ENCODE data around the gene LOXL3. TPM values are rescaled to one million over a fixed set of nuclear protein-coding genes. Genes with fewer than 3 reads are reported as not detected.

LOXL3 gene
- total RNA-seq, 1 experiment from 2014 or later, result 4.1 TPM

GRCh38 chr2:74587664-74588277 lies 34.0 kb upstream of the LOXL3 start:
- Histone ChIP-seq H3K4me1 (ENCODE audit: control insufficient read depth in 1 of 2, insufficient read depth in 2 of 2, low read length in 2 of 2) (peaks cover 12 to 15% of the 10 kb centered on the region in 2 experiments), H2AFZ (ENCODE audit: low read depth, low read length, poor library complexity, severe bottlenecking) (no peak overlapping the region), H4K20me1 (ENCODE audit: insufficient read depth) (no peaks in the 10 kb centered on the region), H3K4me3 (replicated peaks in 1 of 2; ENCODE audit: low read depth in 1 of 2, low read length in 2 of 2) (no peak overlapping the region), H3K36me3 (ENCODE audit: control insufficient read depth in 1 of 2, insufficient read depth in 2 of 2, low read length in 2 of 2) (no peaks in the 10 kb centered on the region), H3K9me2 (ENCODE audit: insufficient read depth) (no peaks in the 10 kb centered on the region), H3K27me3 (ENCODE audit: insufficient read depth, low read length) (no peaks in the 10 kb centered on the region), H3K9ac (ENCODE audit: low read length) (no peak overlapping the region), H3K79me2 (ENCODE audit: insufficient read depth, low read length) (no peaks in the 10 kb centered on the region), H3K27ac (ENCODE audit: low read depth, low read length) (no peak overlapping the region), H3K9me3 (ENCODE audit: control insufficient read depth in 1 of 2, insufficient read depth in 1 of 2, low read depth in 1 of 2, low read length in 2 of 2) (no peaks in the 10 kb centered on the region), H3K4me2 (ENCODE audit: low read length) (no peak overlapping the region)
- POLR2A ChIA-PET, result no interaction called here
- intact Hi-C loops (cut with micrococcal nuclease), result loop anchor here (1.0 kb wide), 1 partner anchor 104 kb away; the partner anchor contains the start of gene TTC31
- CTCF ChIA-PET, result interaction anchor here (0.8 to 1.8 kb wide), 3 partner anchors 44 to 196 kb away, joined by 3 to 4 read pairs (median 3); no protein-coding TSS in a partner anchor
- DNase-seq (ENCODE audit: low read depth, low spot score) (peak; percentile 8), ATAC-seq (peak; percentile 72)
- no TSS peak for BruUV-seq (replicated peaks)
- RAD21 ChIA-PET (ENCODE audit: low non-redundant PET in 1 of 2, low total read pairs in 2 of 2, uncharacterized antibody in 2 of 2, unreplicated experiment in 2 of 2), result interaction anchor here in 1 of 2 experiments (1.3 kb wide), 1 partner anchor 105 kb away, joined by 3 read pairs; the partner anchor contains the start of genes CCDC142 and TTC31
- TF ChIP-seq EZH2 (IDR thresholded peaks at IDR 0.05), result no peak
- TF ChIP-seq POLR2AphosphoS5 (IDR thresholded peaks at IDR 0.05; ENCODE audit: low read depth, low read length), result no peak
- no peak for TF ChIP-seq CEBPB (IDR thresholded peaks at IDR 0.05; ENCODE audit: low read depth)
- peak; percentile 65 for TF ChIP-seq RAD21 (IDR thresholded peaks at IDR 0.05; ENCODE audit: low read depth)
- TF ChIP-seq JUND (IDR thresholded peaks at IDR 0.05), result no peak
- TF ChIP-seq CTCF (IDR thresholded peaks at IDR 0.05 in 2 of 3, conservative IDR thresholded peaks at IDR 0.05 in 1 of 3; ENCODE audit: borderline replicate concordance in 1 of 3, insufficient read depth in 1 of 3, low read depth in 2 of 3, low read length in 2 of 3), result peak; percentile 32 to 52 (median 37); a peak in 3 of 6 replicates
- no peak for TF ChIP-seq ZNF274 (IDR thresholded peaks at IDR 0.05; ENCODE audit: low read depth, low read length)
